IMR-90 (cell line): ENCODE results near the gene KMT2D. TPM values are rescaled to one million over a fixed set of nuclear protein-coding genes. Genes with fewer than 3 reads are reported as not detected.

Experiments
- ATAC-seq: fragments of 200-7000 bp; cut with Tn5 transposase; 2 replicates; pipeline ENCODE4 v1.9.1; 2020; ENCODE audit warnings: low read depth, mild to moderate bottlenecking, moderate library complexity
- BruUV-seq: library from RNA; stranded (reverse); fragments of 400-500 nt; replicated peaks from 2 replicates; lab custom pipeline; 2021; lab: Mats Ljungman, UMichigan
- CTCF ChIA-PET: fragments of 300-600 bp; formaldehyde crosslinking; extraction: SDS; loops from one replicate; lab custom pipeline; 2021; ENCODE audit warnings: antibody characterized with exemption; lab: Yijun Ruan, JAX
- POLR2A ChIA-PET: fragments of 300-600 bp; sonication (Branson Sonifier 250); formaldehyde crosslinking; loops from one replicate; lab custom pipeline; 2022; ENCODE audit warnings: antibody characterized with exemption; ENCODE audit not compliant: unreplicated experiment; lab: Charles Lee
- DNase-seq: peaks from one replicate; pipeline ENCODE4 v3.0.0; 2013
- H2AFZ ChIP-seq: replicated peaks from 2 replicates; pipeline ENCODE3; 2013; ENCODE audit warnings: low read length, mild to moderate bottlenecking; ENCODE audit not compliant: poor library complexity
- H2AK5ac ChIP-seq: 2 replicates; pipeline ENCODE4 v1.6.1; 2013; ENCODE audit warnings: low read depth, low read length, inconsistent platforms
- H2AK9ac ChIP-seq: replicated peaks from 2 replicates; pipeline ENCODE3; 2013; ENCODE audit warnings: mild to moderate bottlenecking, low read depth, low read length, moderate library complexity; ENCODE audit not compliant: poor library complexity
- H2BK120ac ChIP-seq: 2 replicates; pipeline ENCODE4 v1.6.1; 2013; ENCODE audit warnings: low read depth, low read length, inconsistent platforms
- H2BK15ac ChIP-seq: 3 replicates; pipeline ENCODE4 v1.6.1; 2013; ENCODE audit warnings: low read depth, low read length, inconsistent platforms
- H2BK20ac ChIP-seq: 2 replicates; pipeline ENCODE4 v1.6.1; 2013; ENCODE audit warnings: low read depth, mild to moderate bottlenecking, inconsistent platforms, low read length, moderate library complexity
- H2BK5ac ChIP-seq: 2 replicates; pipeline ENCODE4 v1.6.1; 2013; ENCODE audit warnings: mild to moderate bottlenecking, low read depth, low read length, inconsistent platforms; ENCODE audit not compliant: poor library complexity, severe bottlenecking
- H3K14ac ChIP-seq: replicated peaks from 2 replicates; pipeline ENCODE4 v1.6.1; 2013; ENCODE audit warnings: low read depth, low read length, inconsistent platforms
- H3K18ac ChIP-seq: 2 replicates; pipeline ENCODE4 v1.6.1; 2013; ENCODE audit warnings: low read depth, low read length, control low read depth
- H3K23ac ChIP-seq: 2 replicates; pipeline ENCODE4 v1.6.1; 2013; ENCODE audit warnings: low read depth, low read length, inconsistent platforms
- H3K27ac ChIP-seq: 2 replicates; pipeline ENCODE4 v1.5.1; 2013; ENCODE audit warnings: mild to moderate bottlenecking, control low read depth, low read length; ENCODE audit not compliant: insufficient read depth
- H3K27me3 ChIP-seq: 2 replicates; pipeline ENCODE4 v1.6.1; 2013; ENCODE audit warnings: low read length; ENCODE audit not compliant: control insufficient read depth, insufficient read depth
- H3K36me3 ChIP-seq: 2 replicates; pipeline ENCODE4 v1.6.1; 2013; ENCODE audit warnings: low read length, mixed read lengths; ENCODE audit not compliant: control insufficient read depth, insufficient read depth
- H3K4ac ChIP-seq: 2 replicates; pipeline ENCODE4 v1.6.1; 2013; ENCODE audit warnings: low read depth, low read length, inconsistent platforms
- H3K4me1 ChIP-seq: 2 replicates; pipeline ENCODE4 v1.6.1; 2013; ENCODE audit warnings: low read length, mixed read lengths; ENCODE audit not compliant: control insufficient read depth, insufficient read depth
- H3K4me2 ChIP-seq: 2 replicates; pipeline ENCODE4 v1.6.1; 2013; ENCODE audit warnings: low read depth, mild to moderate bottlenecking, control low read depth, low read length, moderate library complexity
- H3K4me3 ChIP-seq: 2 replicates; pipeline ENCODE4 v1.5.1; 2013; ENCODE audit warnings: low read depth, mild to moderate bottlenecking, control low read depth, low read length, moderate library complexity; ENCODE audit not compliant: insufficient read depth
- H3K56ac ChIP-seq: 2 replicates; pipeline ENCODE4 v1.6.1; 2013; ENCODE audit warnings: low read length, inconsistent platforms; ENCODE audit not compliant: insufficient read depth; ENCODE audit errors: extremely low read depth
- H3K79me1 ChIP-seq, 2 experiments: 2 replicates each; pipeline ENCODE4 v1.6.1; 2013; ENCODE audit warnings: low read length in 2 of 2, inconsistent platforms in 1 of 2, low read depth in 1 of 2
- H3K9ac ChIP-seq: 2 replicates; pipeline ENCODE4 v1.6.1; 2013; ENCODE audit warnings: low read depth, low read length, control low read depth
- H3K9me1 ChIP-seq: 2 replicates; pipeline ENCODE4 v1.6.1; 2013; ENCODE audit warnings: low read length, inconsistent platforms; ENCODE audit not compliant: insufficient read depth
- H3K9me3 ChIP-seq: 2 replicates; pipeline ENCODE4 v1.6.1; 2013; ENCODE audit warnings: low read length; ENCODE audit not compliant: control insufficient read depth, insufficient read depth
- H4K20me1 ChIP-seq: 2 replicates; pipeline ENCODE4 v1.6.1; 2013; ENCODE audit warnings: low read length, inconsistent platforms; ENCODE audit not compliant: insufficient read depth
- H4K5ac ChIP-seq: 2 replicates; pipeline ENCODE4 v1.6.1; 2013; ENCODE audit warnings: mild to moderate bottlenecking, low read depth, low read length, control low read depth
- H4K8ac ChIP-seq, 2 experiments: 2 replicates each; pipeline ENCODE4 v1.6.1; 2013; ENCODE audit warnings: low read depth in 2 of 2, low read length in 2 of 2, control low read depth in 1 of 2, inconsistent platforms in 1 of 2
- H4K91ac ChIP-seq: 2 replicates; pipeline ENCODE4 v1.6.1; 2013; ENCODE audit warnings: low read depth, low read length, inconsistent platforms; ENCODE audit not compliant: insufficient read depth
- BHLHE40 ChIP-seq: fragments of 150-350 bp; IDR thresholded peaks from 2 replicates; pipeline ENCODE4 v1.6.1; 2016; ENCODE audit warnings: mild to moderate bottlenecking, low read depth, low read length
- CEBPB ChIP-seq: IDR thresholded peaks from 2 replicates; pipeline ENCODE4 v1.6.1; 2012; ENCODE audit warnings: low read depth, low read length, improper control_type of control experiment
- CHD1 ChIP-seq: IDR thresholded peaks from 2 replicates; pipeline ENCODE4 v1.6.1; 2012; ENCODE audit warnings: low read depth, low read length, improper control_type of control experiment
- CTCF ChIP-seq: conservative IDR thresholded peaks from 2 replicates; pipeline ENCODE4 v1.5.1; 2012; ENCODE audit warnings: mild to moderate bottlenecking, low read depth, low read length, improper control_type of control experiment
- FOS ChIP-seq: fragments of 150-350 bp; IDR thresholded peaks from 2 replicates; pipeline ENCODE4 v1.6.1; 2016; ENCODE audit warnings: low read depth, low read length
- MAFK ChIP-seq: IDR thresholded peaks from 2 replicates; pipeline ENCODE4 v1.6.1; 2012; ENCODE audit warnings: low read depth, low read length, improper control_type of control experiment
- MAZ ChIP-seq: IDR thresholded peaks from 2 replicates; pipeline ENCODE4 v1.6.1; 2012; ENCODE audit warnings: low read depth, mild to moderate bottlenecking, low read length, improper control_type of control experiment, moderate library complexity, borderline replicate concordance
- MXI1 ChIP-seq: IDR thresholded peaks from 2 replicates; pipeline ENCODE4 v1.6.1; 2012; ENCODE audit warnings: low read depth, mild to moderate bottlenecking, low read length, moderate library complexity, borderline replicate concordance
- NFE2L2 ChIP-seq: fragments of 150-350 bp; IDR thresholded peaks from 2 replicates; pipeline ENCODE4 v1.6.1; 2016; ENCODE audit warnings: low read depth, mild to moderate bottlenecking, low read length
- POLR2A ChIP-seq: IDR thresholded peaks from 2 replicates; pipeline ENCODE4 v1.6.1; 2012; ENCODE audit warnings: mild to moderate bottlenecking, low read depth, low read length
- RAD21 ChIP-seq: IDR thresholded peaks from 2 replicates; pipeline ENCODE4 v1.6.1; 2012; ENCODE audit warnings: low read length, improper control_type of control experiment
- RCOR1 ChIP-seq: IDR thresholded peaks from 2 replicates; pipeline ENCODE4 v1.6.1; 2012; ENCODE audit warnings: mild to moderate bottlenecking, low read length, improper control_type of control experiment; ENCODE audit not compliant: insufficient replicate concordance
- RFX5 ChIP-seq: IDR thresholded peaks from 2 replicates; pipeline ENCODE4 v1.8.0; 2012; ENCODE audit warnings: low read depth, mild to moderate bottlenecking, low read length, moderate library complexity
- SMC3 ChIP-seq: fragments of 150-350 bp; IDR thresholded peaks from 2 replicates; pipeline ENCODE4 v1.6.1; 2016; ENCODE audit warnings: low read depth, mild to moderate bottlenecking, antibody characterized with exemption, low read length, moderate library complexity
- USF2 ChIP-seq: fragments of 150-350 bp; IDR thresholded peaks from 2 replicates; pipeline ENCODE4 v1.6.1; 2017; ENCODE audit warnings: mild to moderate bottlenecking, antibody characterized with exemption, low read length, low read depth
- WGBS, 2 experiments: methylation state at CpG; one replicate each; pipeline versions ENCODE4 v1.1.5 to v1.1.7; 2013; ENCODE audit warnings: missing lambda C conversion rate in 2 of 2; ENCODE audit not compliant: insufficient read length in 1 of 2; ENCODE audit errors: extremely low coverage in 2 of 2; 5-methylcytosine and 5-hydroxymethylcytosine counted together
- dilution Hi-C: fragments of 300-500 bp; cut with HindIII; formaldehyde crosslinking; loops from one replicate; pipeline ENCODE4 v1.14.3; 2018; ENCODE audit warnings: low sequenced_read_pairs; ENCODE audit not compliant: unreplicated experiment
- in situ Hi-C: fragments of 300-500 bp; cut with MboI; formaldehyde crosslinking; loops from 3 replicates; pipeline ENCODE4 v1.14.3; 2019; ENCODE audit warnings: low sequenced_read_pairs, inconsistent platforms, mixed read lengths
- intact Hi-C: fragments of 100-400 bp; cut with micrococcal nuclease; formaldehyde crosslinking; loops from 2 replicates; pipeline ENCODE4 v1.10.0; 2022
- polyA plus RNA-seq, 3 experiments: library from polyadenylated mRNA; depleted of rRNA; stranded (reverse); fragments of >200 nt; gene quantifications; 2 replicates each; pipeline ENCODE4 v1.2.3, GENCODE V29; 2012; ENCODE audit warnings: low replicate concordance in 1 of 3
- total RNA-seq: library from RNA; depleted of rRNA; stranded (reverse); fragments of >200 nt; gene quantifications from 2 replicates; pipeline ENCODE4 v1.2.3, GENCODE V29; 2012
- TF ChIP-seq, protein P1 (sequence below): fragments of 150-350 bp; IDR thresholded peaks from 2 replicates; pipeline ENCODE4 v1.6.1; 2016; ENCODE audit warnings: low read depth, mild to moderate bottlenecking, low read length, moderate library complexity, borderline replicate concordance

The KMT2D gene
- total and polyA plus RNA-seq, 2 of the 4 experiments (the other 2 are of a cell fraction), result 6.6 to 25.2 TPM

DNA sequence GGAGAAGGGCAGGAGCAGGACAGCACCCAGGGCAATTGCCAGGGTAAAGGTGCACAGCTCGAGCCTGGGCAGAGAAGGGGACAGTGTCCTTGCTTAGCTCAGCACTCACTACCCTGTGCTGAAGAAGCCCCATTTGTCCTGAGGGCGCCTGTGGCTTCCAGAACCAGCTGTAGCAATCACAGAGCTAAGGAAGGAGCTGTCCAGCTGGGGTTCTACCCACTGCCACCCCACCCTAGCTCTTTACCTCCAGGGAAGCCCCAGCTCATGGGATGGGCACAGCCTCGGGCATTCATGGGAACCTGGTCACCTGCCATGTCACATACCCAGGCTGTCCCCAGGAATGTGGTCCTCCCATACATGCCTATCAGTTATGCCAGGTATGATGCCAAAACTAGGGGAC lies 44.2 kb upstream of the KMT2D start:
- H3K4me1 ChIP-seq, result peaks cover 13% of the 10 kb centered on the region
- no TSS peak for BruUV-seq
- no peak overlapping the region for H4K8ac ChIP-seq
- intact Hi-C loops (no loop called here), in situ Hi-C loops (no loop called here), dilution Hi-C loops (no loop called here)
- CTCF ChIA-PET, result interaction anchor here (0.6 kb wide), 1 partner anchor 164 kb away, joined by 5 read pairs; no protein-coding TSS in a partner anchor
- H3K18ac ChIP-seq, result no peak overlapping the region
- no peak overlapping the region for H3K4me3 ChIP-seq
- H3K36me3 ChIP-seq, result peaks cover 63% of the 10 kb centered on the region
- H3K27me3 ChIP-seq, result no peaks in the 10 kb centered on the region
- peak overlapping the region; percentile 46 for H2AK9ac ChIP-seq
- H3K79me1 ChIP-seq, result peaks cover 44 to 69% of the 10 kb centered on the region in 2 experiments
- ATAC-seq (no peak), DNase-seq (no peak)
- no peak overlapping the region for H2BK120ac ChIP-seq
- WGBS, 2 experiments, result 80% methylated on average over 1 of the region's 3 CpGs; no CpG with 5 or more reads in 1 of the 2 experiments
- no peak overlapping the region for H2AFZ ChIP-seq
- H3K14ac ChIP-seq, result no peak overlapping the region
- no peak overlapping the region for H4K5ac ChIP-seq
- POLR2A ChIA-PET, result no interaction called here
- no peak overlapping the region for H3K27ac ChIP-seq
- H2AK5ac ChIP-seq, result no peak overlapping the region
- no peak overlapping the region for H3K9ac ChIP-seq
- H4K91ac ChIP-seq, result no peak overlapping the region
- TF ChIP-seq, protein P1, sequence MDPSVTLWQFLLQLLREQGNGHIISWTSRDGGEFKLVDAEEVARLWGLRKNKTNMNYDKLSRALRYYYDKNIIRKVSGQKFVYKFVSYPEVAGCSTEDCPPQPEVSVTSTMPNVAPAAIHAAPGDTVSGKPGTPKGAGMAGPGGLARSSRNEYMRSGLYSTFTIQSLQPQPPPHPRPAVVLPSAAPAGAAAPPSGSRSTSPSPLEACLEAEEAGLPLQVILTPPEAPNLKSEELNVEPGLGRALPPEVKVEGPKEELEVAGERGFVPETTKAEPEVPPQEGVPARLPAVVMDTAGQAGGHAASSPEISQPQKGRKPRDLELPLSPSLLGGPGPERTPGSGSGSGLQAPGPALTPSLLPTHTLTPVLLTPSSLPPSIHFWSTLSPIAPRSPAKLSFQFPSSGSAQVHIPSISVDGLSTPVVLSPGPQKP, result no peak
- TF ChIP-seq POLR2A, result no peak
- TF ChIP-seq MAZ, result no peak
- TF ChIP-seq BHLHE40, result no peak
- TF ChIP-seq RFX5, result no peak
- TF ChIP-seq CTCF, result no peak
- no peak for TF ChIP-seq CEBPB
- no peak for TF ChIP-seq NFE2L2
- no peak for TF ChIP-seq MXI1
- TF ChIP-seq MAFK, result no peak
- TF ChIP-seq USF2, result no peak
- no peak for TF ChIP-seq CHD1
- no peak for TF ChIP-seq SMC3
- TF ChIP-seq RCOR1, result no peak
- no peak for TF ChIP-seq FOS
- no peak for TF ChIP-seq RAD21
- no peaks in the 10 kb centered on the region for H3K9me3 ChIP-seq
- H2BK15ac ChIP-seq, result no peak overlapping the region
- no peak overlapping the region for H3K56ac ChIP-seq
- H3K4ac ChIP-seq, result no peak overlapping the region
- peaks cover 36% of the 10 kb centered on the region for H3K9me1 ChIP-seq
- H2BK20ac ChIP-seq, result no peak overlapping the region
- no peak overlapping the region for H3K4me2 ChIP-seq
- H4K20me1 ChIP-seq, result peaks cover 61% of the 10 kb centered on the region
- H2BK5ac ChIP-seq, result no peak overlapping the region
- no peak overlapping the region for H3K23ac ChIP-seq
